Astrocyte (in vitro differentiated cells and primary cell): ENCODE results near the gene GGT1.

ENCODE experiments used
- EZH2 ChIP-seq: IDR thresholded peaks from 2 replicates; pipeline ENCODE4 v1.6.1; 2012; ENCODE audit warnings: mild to moderate bottlenecking, low read length, inconsistent platforms; ENCODE audit not compliant: insufficient read depth
- TF ChIP-seq, protein P1 (sequence below): IDR thresholded peaks from 2 replicates; pipeline ENCODE4 v1.5.1; 2011; ENCODE audit warnings: low read depth, mild to moderate bottlenecking, inconsistent platforms, low read length, moderate library complexity; ENCODE audit not compliant: insufficient read depth

DNA sequence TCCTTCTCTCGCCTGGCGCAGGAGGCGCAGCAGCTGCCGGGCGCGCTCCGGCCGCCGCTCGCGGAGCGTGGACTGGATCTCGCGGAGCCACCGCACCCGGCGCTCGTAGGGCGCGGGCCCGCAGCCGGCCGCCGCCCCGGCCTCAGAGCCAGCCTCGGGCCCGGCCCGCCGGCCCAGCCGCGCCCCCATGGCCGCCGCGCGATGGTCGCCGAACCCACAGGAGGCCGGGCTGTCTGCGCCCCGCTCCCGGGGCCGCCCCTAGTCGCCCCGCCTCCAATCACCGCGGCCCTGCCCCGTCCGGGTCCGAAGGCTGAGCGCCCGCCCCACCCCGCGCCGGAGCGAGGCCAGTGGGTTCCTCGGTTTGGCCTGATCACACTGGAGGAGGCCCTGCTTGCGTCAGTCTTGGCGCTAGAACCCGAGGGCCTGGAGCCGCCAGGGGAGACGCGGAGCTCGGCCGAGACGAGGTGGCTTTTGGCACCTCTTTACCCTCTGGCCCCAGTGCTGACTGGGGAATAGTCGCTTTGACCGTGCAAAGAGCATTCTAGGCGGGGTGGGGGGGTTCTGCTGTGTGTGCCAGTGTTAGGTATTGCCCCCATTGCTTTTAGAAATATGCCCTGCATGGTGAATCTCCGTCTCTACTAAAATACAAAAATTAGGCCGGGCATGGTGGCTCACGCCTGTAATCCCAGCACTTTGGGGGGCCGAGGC is 10.0 kb upstream of the GGT1 start, which contains the start of gene LRRC75B:
- TF ChIP-seq, protein P1, sequence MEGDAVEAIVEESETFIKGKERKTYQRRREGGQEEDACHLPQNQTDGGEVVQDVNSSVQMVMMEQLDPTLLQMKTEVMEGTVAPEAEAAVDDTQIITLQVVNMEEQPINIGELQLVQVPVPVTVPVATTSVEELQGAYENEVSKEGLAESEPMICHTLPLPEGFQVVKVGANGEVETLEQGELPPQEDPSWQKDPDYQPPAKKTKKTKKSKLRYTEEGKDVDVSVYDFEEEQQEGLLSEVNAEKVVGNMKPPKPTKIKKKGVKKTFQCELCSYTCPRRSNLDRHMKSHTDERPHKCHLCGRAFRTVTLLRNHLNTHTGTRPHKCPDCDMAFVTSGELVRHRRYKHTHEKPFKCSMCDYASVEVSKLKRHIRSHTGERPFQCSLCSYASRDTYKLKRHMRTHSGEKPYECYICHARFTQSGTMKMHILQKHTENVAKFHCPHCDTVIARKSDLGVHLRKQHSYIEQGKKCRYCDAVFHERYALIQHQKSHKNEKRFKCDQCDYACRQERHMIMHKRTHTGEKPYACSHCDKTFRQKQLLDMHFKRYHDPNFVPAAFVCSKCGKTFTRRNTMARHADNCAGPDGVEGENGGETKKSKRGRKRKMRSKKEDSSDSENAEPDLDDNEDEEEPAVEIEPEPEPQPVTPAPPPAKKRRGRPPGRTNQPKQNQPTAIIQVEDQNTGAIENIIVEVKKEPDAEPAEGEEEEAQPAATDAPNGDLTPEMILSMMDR = no peak
- no peak for TF ChIP-seq EZH2
